ENCODE data around the gene SH3BP1.
"Not testable (repeated sequence)": the region's sequence is repeated elsewhere in the genome, so short reads cannot be mapped to it uniquely, and the experiment has no call there.

The SH3BP1 gene

GRCh38 chr22:37690901-37691504 lies 51.5 kb downstream of the SH3BP1 start:
- Histone ChIP-seq H3K27ac (ENCODE audit: low read depth, low read length) (no peak overlapping the region), H3K9me3 (ENCODE audit: low read length) (no peaks in the 10 kb centered on the region), H3K4me3 (ENCODE audit: low read depth in 1 of 2, low read length in 2 of 2) (no peak overlapping the region), H3K27me3 (ENCODE audit: control insufficient read depth in 1 of 2, insufficient read depth in 2 of 2, low read length in 2 of 2) (no peaks in the 10 kb centered on the region), H3K9ac (ENCODE audit: low read length) (no peak overlapping the region), H3K4me1 (ENCODE audit: insufficient read depth, low read length) (peaks cover 12% of the 10 kb centered on the region), H3K36me3 (ENCODE audit: insufficient read depth, low read length) (peaks cover 44% of the 10 kb centered on the region)

GRCh38 chr22:37692627-37693285 lies 53.3 kb downstream of the SH3BP1 start:
- Histone ChIP-seq H3K4me3 (ENCODE audit: low read depth in 1 of 2, low read length in 2 of 2) (no peak overlapping the region), H3K27ac (ENCODE audit: low read depth, low read length) (no peak overlapping the region), H3K27me3 (ENCODE audit: control insufficient read depth in 1 of 2, insufficient read depth in 2 of 2, low read length in 2 of 2) (no peaks in the 10 kb centered on the region)

GRCh38 chr22:37694131-37694530 lies 54.7 kb downstream of the SH3BP1 start:
- peaks cover 19% of the 10 kb centered on the region for H3K4me1 ChIP-seq (ENCODE audit: insufficient read depth, low read length)
- peaks cover 32% of the 10 kb centered on the region for H3K36me3 ChIP-seq (ENCODE audit: insufficient read depth, low read length)

More at GRCh38 chr22:37692627-37693285, 53.3 kb downstream of the SH3BP1 start:
- no peak overlapping the region for H3K9ac ChIP-seq (ENCODE audit: low read length)
- no peaks in the 10 kb centered on the region for H3K9me3 ChIP-seq (ENCODE audit: low read length)
- H3K4me1 ChIP-seq (ENCODE audit: insufficient read depth, low read length), result peaks cover 19% of the 10 kb centered on the region
- H3K36me3 ChIP-seq (ENCODE audit: insufficient read depth, low read length), result peaks cover 44% of the 10 kb centered on the region

DNA sequence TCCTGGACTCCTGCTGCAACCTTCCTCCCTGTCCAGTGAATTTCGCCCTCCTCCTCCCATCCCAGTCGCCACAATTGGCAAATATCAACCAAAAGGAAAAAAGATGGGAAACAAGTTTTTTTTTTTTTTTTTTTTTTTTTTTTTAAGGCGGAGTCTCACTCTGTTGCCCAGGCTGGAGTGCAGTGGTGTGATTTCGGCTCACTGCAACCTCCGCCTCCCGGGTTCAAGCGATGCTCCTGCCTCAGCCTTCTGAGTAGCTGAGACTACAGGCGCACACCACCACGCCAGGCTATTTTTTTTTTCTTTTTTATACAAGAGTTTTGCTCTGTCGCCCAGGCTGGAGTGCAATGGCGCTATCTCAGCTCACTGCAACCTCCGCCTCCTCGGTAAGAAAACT lies 56.8 kb downstream of the SH3BP1 start:
- peaks cover 22% of the 10 kb centered on the region for H3K36me3 ChIP-seq (ENCODE audit: insufficient read depth, low read length)
- H3K9ac ChIP-seq (ENCODE audit: low read length); H3K27ac ChIP-seq (ENCODE audit: low read depth, low read length); H3K9me3 ChIP-seq (ENCODE audit: low read length); H3K27me3 ChIP-seq (ENCODE audit: control insufficient read depth in 1 of 2, insufficient read depth in 2 of 2, low read length in 2 of 2): not testable (repeated sequence)
- H3K4me3 ChIP-seq (ENCODE audit: low read depth in 1 of 2, low read length in 2 of 2), result peak overlapping the region in 1 of 2 donors; percentile 14
- peaks cover 19% of the 10 kb centered on the region for H3K4me1 ChIP-seq (ENCODE audit: insufficient read depth, low read length)

More at GRCh38 chr22:37694131-37694530, 54.7 kb downstream of the SH3BP1 start:
- H3K9ac ChIP-seq (ENCODE audit: low read length); H3K27me3 ChIP-seq (ENCODE audit: control insufficient read depth in 1 of 2, insufficient read depth in 2 of 2, low read length in 2 of 2); H3K27ac ChIP-seq (ENCODE audit: low read depth, low read length); H3K9me3 ChIP-seq (ENCODE audit: low read length); H3K4me3 ChIP-seq (ENCODE audit: low read depth in 1 of 2, low read length in 2 of 2): not testable (repeated sequence)

DNA sequence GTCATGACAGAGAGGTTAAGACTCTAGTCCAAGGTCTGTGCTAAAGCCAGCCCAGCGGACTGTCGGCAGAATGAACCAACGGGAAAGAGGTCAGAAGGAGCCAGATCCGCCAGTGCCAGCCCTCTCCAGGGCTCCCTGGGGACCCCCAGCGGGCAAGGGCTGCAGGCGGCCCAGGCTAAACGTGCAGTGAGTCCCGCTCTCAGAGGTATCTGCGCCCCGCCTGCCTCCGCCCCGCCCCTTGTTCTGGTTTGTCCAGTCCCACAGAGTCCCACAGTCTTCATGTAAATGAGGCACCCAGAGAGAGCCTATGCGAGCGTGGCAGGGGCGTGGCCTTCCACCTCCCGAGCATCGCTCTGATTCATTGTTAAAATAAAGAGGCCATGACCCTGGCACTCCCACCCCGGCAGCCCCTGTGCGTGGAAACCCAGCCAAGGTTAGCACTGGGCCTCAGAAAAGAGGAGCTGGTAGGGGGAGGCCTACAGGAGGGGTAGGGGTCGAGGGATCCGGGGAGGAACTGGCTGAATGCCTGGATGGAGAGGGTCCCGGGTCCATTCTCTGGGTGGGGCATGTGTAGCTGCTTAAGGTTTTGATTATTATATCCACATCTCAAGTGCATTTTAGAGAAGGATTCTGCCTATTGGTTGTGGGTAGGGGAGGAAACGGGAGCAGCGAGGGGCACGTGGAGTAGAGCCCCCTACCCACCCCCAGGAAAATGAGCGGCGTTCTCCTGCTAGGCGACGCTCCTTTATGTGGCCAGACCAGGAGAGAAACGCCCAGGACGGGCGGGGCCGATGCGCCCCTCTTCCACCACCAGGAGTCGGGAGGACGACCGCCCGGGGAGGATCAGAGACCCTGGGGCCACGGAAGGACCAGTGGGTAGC lies 57.4 kb downstream of the SH3BP1 start, which contains the start of gene TRIOBP:
Gene TRIOBP, plus strand, starts transcription at position 392 of the 881 bp plus-strand sequence. CDS start 4,318 bp downstream, outside the sequence.
- peak within 1 kb of the TSS in 1 of 2 donors; percentile 14 for H3K4me3 ChIP-seq (ENCODE audit: low read depth in 1 of 2, low read length in 2 of 2)
- H3K4me1 ChIP-seq (ENCODE audit: insufficient read depth, low read length), result peaks cover 19% of the 10 kb centered on the region
- no peak within 1 kb of the TSS for H3K9ac ChIP-seq (ENCODE audit: low read length)
- peaks cover 16% of the 10 kb centered on the region for H3K36me3 ChIP-seq (ENCODE audit: insufficient read depth, low read length)
- no peaks in the 10 kb centered on the region for H3K9me3 ChIP-seq (ENCODE audit: low read length)
- H3K27ac ChIP-seq (ENCODE audit: low read depth, low read length), result no peak within 1 kb of the TSS
- no peaks in the 10 kb centered on the region for H3K27me3 ChIP-seq (ENCODE audit: control insufficient read depth in 1 of 2, insufficient read depth in 2 of 2, low read length in 2 of 2)

- Histone ChIP-seq H3K36me3 (ENCODE audit: insufficient read depth, low read length) (peaks cover 10% of the 10 kb centered on the region), H3K9ac (ENCODE audit: low read length) (no peak overlapping the region), H3K9me3 (ENCODE audit: low read length) (no peaks in the 10 kb centered on the region), H3K27ac (ENCODE audit: low read depth, low read length) (no peak overlapping the region), H3K4me1 (ENCODE audit: insufficient read depth, low read length) (peaks cover 19% of the 10 kb centered on the region), H3K4me3 (ENCODE audit: low read depth in 1 of 2, low read length in 2 of 2) (no peak overlapping the region), H3K27me3 (ENCODE audit: control insufficient read depth in 1 of 2, insufficient read depth in 2 of 2, low read length in 2 of 2) (no peaks in the 10 kb centered on the region)
These were observed 58.0 kb downstream of the SH3BP1 start for GRCh38 chr22:37697538-37697835.

DNA sequence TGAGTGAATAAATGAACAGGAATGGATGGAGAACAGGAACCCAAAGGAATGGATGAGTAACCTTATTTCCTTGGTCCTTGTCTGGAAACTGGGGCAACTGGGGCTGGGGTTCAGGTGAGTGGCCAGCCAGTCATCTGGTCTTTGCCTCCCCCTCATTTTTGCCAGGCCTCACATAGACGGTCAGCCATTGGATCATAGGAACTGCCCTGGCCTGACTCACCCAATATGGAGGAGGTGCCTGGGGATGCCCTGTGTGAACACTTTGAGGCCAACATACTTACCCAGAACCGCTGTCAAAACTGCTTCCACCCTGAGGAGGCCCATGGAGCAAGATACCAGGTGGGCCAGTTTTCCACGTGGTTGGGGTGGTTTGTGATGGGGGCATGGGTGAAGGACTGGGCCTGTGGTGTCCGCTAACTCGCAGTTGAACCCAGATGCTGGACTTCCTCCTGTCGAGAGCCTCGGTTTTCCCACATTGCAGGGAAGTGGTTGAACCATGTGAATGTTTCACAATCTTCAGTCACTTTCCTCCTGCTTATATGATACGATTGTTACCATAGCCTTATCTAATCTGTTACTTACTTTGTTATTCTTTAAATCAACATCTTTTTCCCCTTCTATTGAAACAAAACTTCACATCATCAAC lies 61.8 kb downstream of the SH3BP1 start:
- peaks cover 9% of the 10 kb centered on the region for H3K4me1 ChIP-seq (ENCODE audit: insufficient read depth, low read length)
- no peaks in the 10 kb centered on the region for H3K36me3 ChIP-seq (ENCODE audit: insufficient read depth, low read length)
- no peak overlapping the region for H3K9ac ChIP-seq (ENCODE audit: low read length)
- H3K27me3 ChIP-seq (ENCODE audit: control insufficient read depth in 1 of 2, insufficient read depth in 2 of 2, low read length in 2 of 2), result no peaks in the 10 kb centered on the region
- H3K4me3 ChIP-seq (ENCODE audit: low read depth in 1 of 2, low read length in 2 of 2), result no peak overlapping the region
- H3K9me3 ChIP-seq (ENCODE audit: low read length), result no peaks in the 10 kb centered on the region
- no peak overlapping the region for H3K27ac ChIP-seq (ENCODE audit: low read depth, low read length)

- Histone ChIP-seq H3K9me3 (ENCODE audit: low read length) (no peaks in the 10 kb centered on the region), H3K4me1 (ENCODE audit: insufficient read depth, low read length) (no peaks in the 10 kb centered on the region), H3K27ac (ENCODE audit: low read depth, low read length) (no peak overlapping the region), H3K4me3 (ENCODE audit: low read depth in 1 of 2, low read length in 2 of 2) (no peak overlapping the region), H3K9ac (ENCODE audit: low read length) (no peak overlapping the region), H3K27me3 (ENCODE audit: control insufficient read depth in 1 of 2, insufficient read depth in 2 of 2, low read length in 2 of 2) (no peaks in the 10 kb centered on the region), H3K36me3 (ENCODE audit: insufficient read depth, low read length) (no peaks in the 10 kb centered on the region)
These were observed 64.4 kb downstream of the SH3BP1 start for GRCh38 chr22:37703906-37704305.

DNA sequence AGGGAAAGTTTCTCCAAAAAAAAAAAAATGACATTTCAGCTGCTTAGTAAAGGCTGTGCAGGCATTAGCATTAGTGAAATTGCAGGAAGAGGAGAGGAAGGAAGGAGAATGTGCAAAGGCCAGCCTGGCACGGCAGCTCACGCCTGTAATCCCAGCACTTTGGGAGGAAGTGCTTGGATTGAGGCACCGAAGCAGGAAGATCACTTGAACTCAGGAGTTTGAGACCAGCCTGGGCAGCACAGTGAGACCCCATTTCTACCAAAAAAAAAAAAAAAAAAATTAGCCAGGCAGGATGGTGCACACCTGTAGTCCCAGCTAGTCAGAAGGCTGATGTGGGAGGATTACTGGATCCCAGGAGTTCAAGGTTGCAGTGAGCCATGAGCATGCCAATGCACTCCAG lies 65.2 kb downstream of the SH3BP1 start:
- no peak overlapping the region for H3K27ac ChIP-seq (ENCODE audit: low read depth, low read length)
- no peaks in the 10 kb centered on the region for H3K9me3 ChIP-seq (ENCODE audit: low read length)
- no peak overlapping the region for H3K9ac ChIP-seq (ENCODE audit: low read length)
- no peak overlapping the region for H3K4me3 ChIP-seq (ENCODE audit: low read depth in 1 of 2, low read length in 2 of 2)
- no peaks in the 10 kb centered on the region for H3K4me1 ChIP-seq (ENCODE audit: insufficient read depth, low read length)
- H3K27me3 ChIP-seq (ENCODE audit: control insufficient read depth in 1 of 2, insufficient read depth in 2 of 2, low read length in 2 of 2), result no peaks in the 10 kb centered on the region
- H3K36me3 ChIP-seq (ENCODE audit: insufficient read depth, low read length), result no peaks in the 10 kb centered on the region

DNA sequence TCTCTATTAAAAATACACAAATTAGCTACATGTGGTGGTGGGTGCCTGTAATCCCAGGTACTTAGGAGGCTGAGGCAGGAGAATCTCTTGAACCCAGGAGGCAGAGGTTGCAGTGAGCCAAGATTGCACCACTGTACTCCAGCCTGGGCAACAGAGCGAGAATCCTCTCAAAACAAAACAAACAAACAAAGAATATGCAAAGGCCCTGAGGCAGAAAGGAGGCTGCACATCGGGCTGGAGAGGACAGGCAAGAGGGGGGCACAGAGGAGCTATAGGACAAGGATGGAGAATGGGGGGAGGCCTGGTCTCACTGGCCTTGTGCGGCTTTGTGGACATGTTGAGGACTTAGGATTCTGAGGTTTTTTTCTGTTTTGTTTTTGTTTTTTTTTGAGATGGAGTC lies 65.7 kb downstream of the SH3BP1 start:
- H3K27ac ChIP-seq (ENCODE audit: low read depth, low read length), result no peak overlapping the region
- no peak overlapping the region for H3K4me3 ChIP-seq (ENCODE audit: low read depth in 1 of 2, low read length in 2 of 2)
- no peaks in the 10 kb centered on the region for H3K36me3 ChIP-seq (ENCODE audit: insufficient read depth, low read length)
- no peaks in the 10 kb centered on the region for H3K9me3 ChIP-seq (ENCODE audit: low read length)
- H3K27me3 ChIP-seq (ENCODE audit: control insufficient read depth in 1 of 2, insufficient read depth in 2 of 2, low read length in 2 of 2), result no peaks in the 10 kb centered on the region
- H3K9ac ChIP-seq (ENCODE audit: low read length), result no peak overlapping the region
- no peaks in the 10 kb centered on the region for H3K4me1 ChIP-seq (ENCODE audit: insufficient read depth, low read length)

All from muscle layer of colon (tissue), 2 donors.